A549 (cell line): ENCODE measurements around the gene MEMO1. TPM values are rescaled to one million over a fixed set of nuclear protein-coding genes. Genes with fewer than 3 reads are reported as not detected.

Source experiments
- ATAC-seq, 2 experiments: fragments of 200-7000 bp in 1 of 2; fragments of >200 bp in 1 of 2; cut with Nextera tagmentation in 1 of 2; cut with Tn5 transposase in 1 of 2; 3 replicates each; pipeline versions ENCODE4 v1.8.0 to v1.9.1; 2018 to 2020; ENCODE audit warnings: mild to moderate bottlenecking in 1 of 2, moderate library complexity in 1 of 2
- CTCF ChIA-PET: fragments of 300-600 bp; sonication (Branson Sonifier 250); formaldehyde crosslinking; extraction: SDS; loops from one replicate; lab custom pipeline; 2021; ENCODE audit warnings: antibody characterized with exemption, inconsistent platforms; lab: Yijun Ruan, JAX
- POLR2A ChIA-PET: fragments of 350-600 bp; formaldehyde crosslinking; extraction: SDS; loops from one replicate; lab custom pipeline; 2021; ENCODE audit warnings: antibody characterized with exemption, inconsistent platforms; lab: Yijun Ruan, JAX
- DNase-seq, 2 experiments: peaks; one replicate each; pipeline versions ENCODE4 v3.0.0 to v3.0.0-alpha.2; 2011 to 2016; ENCODE audit warnings: low read depth in 1 of 2, low spot score in 1 of 2
- FAIRE-seq: peaks from 2 replicates; lab custom pipeline; 2011; peaks lifted over from hg19 to GRCh38; lab: Jason Lieb, UNC
- H3K27ac ChIP-seq, 2 experiments: fragments of >200 bp; sonication (Bioruptor Twin); formaldehyde crosslinking; 3 replicates each; pipeline ENCODE4 v1.5.1; 2016 to 2017
- H3K4me1 ChIP-seq: fragments of >200 bp; sonication (Bioruptor Twin); formaldehyde crosslinking; 3 replicates; pipeline ENCODE4 v1.6.1; 2016
- H3K4me2 ChIP-seq: fragments of >200 bp; sonication (Bioruptor Twin); formaldehyde crosslinking; 3 replicates; pipeline ENCODE4 v1.6.1; 2016
- H3K4me3 ChIP-seq: fragments of >200 bp; sonication (Bioruptor Twin); formaldehyde crosslinking; 3 replicates; pipeline ENCODE4 v1.5.1; 2016
- H3K9me3 ChIP-seq: fragments of >200 bp; sonication (Bioruptor Twin); formaldehyde crosslinking; 3 replicates; pipeline ENCODE4 v1.6.1; 2016
- CBX2 ChIP-seq: fragments of 200-600 bp; sonication (generic); IDR thresholded peaks from 2 replicates; pipeline ENCODE4 v1.6.1; 2016; ENCODE audit warnings: low read depth, mild to moderate bottlenecking, borderline replicate concordance
- CEBPB ChIP-seq, 2 experiments: fragments of >200 bp in 1 of 2; sonication (Bioruptor Twin) in 1 of 2; formaldehyde crosslinking in 1 of 2; IDR thresholded peaks; 2 replicates each; pipeline ENCODE4 v1.6.1; 2012 to 2016
- E2F6 ChIP-seq: IDR thresholded peaks from 2 replicates; pipeline ENCODE4 v1.6.1; 2012; ENCODE audit warnings: low read depth, borderline replicate concordance
- EHF ChIP-seq: fragments of 250-450 bp; sonication (Bioruptor Pico); IDR thresholded peaks from 2 replicates; pipeline ENCODE4 v1.5.0; 2020; ENCODE audit warnings: mild to moderate bottlenecking
- EHMT2 ChIP-seq: fragments of 200-600 bp; sonication (generic); IDR thresholded peaks from 2 replicates; pipeline ENCODE4 v1.6.1; 2016; ENCODE audit warnings: antibody characterized with exemption, low read depth, mild to moderate bottlenecking, moderate library complexity
- ELK1 ChIP-seq: fragments of 150-350 bp; IDR thresholded peaks from 2 replicates; pipeline ENCODE4 v1.6.1; 2014; ENCODE audit warnings: low read depth, mild to moderate bottlenecking, low read length
- GATA3 ChIP-seq: IDR thresholded peaks from 2 replicates; pipeline ENCODE4 v1.6.1; 2012; ENCODE audit warnings: borderline replicate concordance
- HDAC2 ChIP-seq: fragments of 200-600 bp; sonication (generic); IDR thresholded peaks from 2 replicates; pipeline ENCODE4 v1.6.1; 2016
- HES2 ChIP-seq: fragments of >200 bp; sonication (Bioruptor Twin); formaldehyde crosslinking; IDR thresholded peaks from 2 replicates; pipeline ENCODE4 v1.6.1; 2016
- HMGXB4 ChIP-seq: fragments of 250-450 bp; sonication (Bioruptor Pico); IDR thresholded peaks from 2 replicates; pipeline ENCODE4 v1.5.0; 2021; ENCODE audit warnings: mild to moderate bottlenecking, moderate library complexity, borderline replicate concordance
- HOXB13 ChIP-seq: fragments of 250-450 bp; sonication (Bioruptor Pico); IDR thresholded peaks from 2 replicates; pipeline ENCODE4 v1.5.0; 2020; ENCODE audit warnings: low read depth, mild to moderate bottlenecking, moderate library complexity
- HOXB5 ChIP-seq: fragments of 250-450 bp; sonication (Bioruptor Pico); IDR thresholded peaks from 2 replicates; pipeline ENCODE4 v1.5.0; 2020; ENCODE audit warnings: mild to moderate bottlenecking, moderate library complexity
- KDM1A ChIP-seq: fragments of 200-600 bp; sonication (generic); IDR thresholded peaks from 2 replicates; pipeline ENCODE4 v1.6.1; 2016; ENCODE audit warnings: low read depth, mild to moderate bottlenecking
- MAFK ChIP-seq: fragments of 450-650 bp; IDR thresholded peaks from 2 replicates; pipeline ENCODE4 v1.6.1; 2014; ENCODE audit not compliant: partially characterized antibody
- MAX ChIP-seq: IDR thresholded peaks from 2 replicates; pipeline ENCODE4 v1.6.1; 2012
- NPAS2 ChIP-seq: fragments of 250-450 bp; sonication (Bioruptor Pico); IDR thresholded peaks from 2 replicates; pipeline ENCODE4 v1.8.0; 2022; ENCODE audit warnings: mild to moderate bottlenecking, moderate library complexity, borderline replicate concordance
- NR3C1 ChIP-seq: fragments of >200 bp; sonication (Bioruptor Twin); formaldehyde crosslinking; IDR thresholded peaks from 3 replicates; pipeline ENCODE4 v1.6.1; 2017
- RNF2 ChIP-seq: fragments of 200-600 bp; sonication (generic); IDR thresholded peaks from 2 replicates; pipeline ENCODE4 v1.6.1; 2016; ENCODE audit warnings: low read depth, mild to moderate bottlenecking, antibody characterized with exemption, moderate library complexity, borderline replicate concordance
- SMC3 ChIP-seq: fragments of >200 bp; sonication (Bioruptor Twin); formaldehyde crosslinking; IDR thresholded peaks from 3 replicates; pipeline ENCODE4 v1.6.1; 2018; ENCODE audit warnings: inconsistent platforms
- ZC3H11A ChIP-seq: fragments of 450-650 bp; IDR thresholded peaks from 2 replicates; pipeline ENCODE4 v1.6.1; 2014; ENCODE audit warnings: antibody characterized with exemption, mild to moderate bottlenecking
- ZFP36 ChIP-seq: fragments of 450-650 bp; IDR thresholded peaks from 2 replicates; pipeline ENCODE4 v1.6.1; 2014; ENCODE audit warnings: borderline replicate concordance; ENCODE audit not compliant: partially characterized antibody
- ZNF302 ChIP-seq: fragments of 250-450 bp; sonication (Bioruptor Pico); IDR thresholded peaks from 2 replicates; pipeline ENCODE4 v1.9.0; 2021; ENCODE audit warnings: inconsistent platforms, mild to moderate bottlenecking, moderate library complexity
- WGBS: methylation state at CpG from one replicate; pipeline ENCODE4 v1.1.6; 2017; ENCODE audit errors: missing lambda C conversion rate; 5-methylcytosine and 5-hydroxymethylcytosine counted together
- polyA plus RNA-seq, 4 experiments: library from polyadenylated mRNA; depleted of rRNA in 3 of 4; stranded (reverse); fragments of >200 nt; fragmentation: RNase III in 1 of 4; extraction: RNeasy Plus Mini Kit Qiagen cat#74134 plus additional on column Dnase treatment in 1 of 4; gene quantifications; 2 replicates in 3 of 4; 3 replicates in 1 of 4; pipeline ENCODE4 v1.2.3, GENCODE V29; 2011 to 2017

The MEMO1 gene
- polyA plus RNA-seq, 2 of the 4 experiments (the other 2 are of a cell fraction): 80.2 to 87.0 TPM

- no peak for FAIRE-seq
- ChIA-PET CTCF (no interaction called here), POLR2A (no interaction called here)
- Histone ChIP-seq H3K4me3 (no peak overlapping the region), H3K27ac (no peak overlapping the region), H3K4me2 (no peak overlapping the region), H3K9me3 (no peaks in the 10 kb centered on the region), H3K4me1 (no peaks in the 10 kb centered on the region; the same call in 2 of the 3 replicates)
- no peak for DNase-seq
- ATAC-seq: no peak
- WGBS: 94% methylated on average over 4 of the region's 4 CpGs
- TF ChIP-seq MAFK (peak; percentile 43), NR3C1 (no peak)
Observed at GRCh38 chr2:31950946-31951562, 59.8 kb downstream of the MEMO1 start.

- ATAC-seq: no peak
- FAIRE-seq: no peak
Observed at GRCh38 chr2:31947871-31948270, 62.9 kb downstream of the MEMO1 start.

GRCh38 chr2:31946838-31947237 is 64.0 kb downstream of the MEMO1 start:
- Histone ChIP-seq H3K4me1 (peaks cover 5% of the 10 kb centered on the region; the same call in 1 of the 3 replicates), H3K4me3 (no peak overlapping the region), H3K4me2 (no peak overlapping the region)
- ATAC-seq: no peak
- no peak for FAIRE-seq
- 88% methylated on average over 4 of the region's 4 CpGs for WGBS
- TF ChIP-seq HES2 (no peak), NPAS2 (CRISPR knock-in tag) (no peak), EHMT2 (no peak), CBX2 (no peak), E2F6 (no peak), RNF2 (no peak), SMC3 (no peak), HMGXB4 (CRISPR knock-in tag) (no peak), HOXB13 (CRISPR knock-in tag) (no peak), CEBPB (IDR thresholded peaks at IDR 0.05) (no peak), ZC3H11A (no peak), EHF (CRISPR knock-in tag) (no peak), MAX (no peak), ELK1 (no peak), GATA3 (no peak), ZFP36 (no peak), NR3C1 (no peak), HOXB5 (CRISPR knock-in tag) (no peak), HDAC2 (no peak), KDM1A (no peak)
- TF ChIP-seq, all 56 proteins: peak for 0
- Histone ChIP-seq H3K9me3 (no peaks in the 10 kb centered on the region), H3K27ac (no peak overlapping the region)
- ChIA-PET POLR2A (no interaction called here), CTCF (no interaction called here)
- no peak for DNase-seq

More at GRCh38 chr2:31947871-31948270, 62.9 kb downstream of the MEMO1 start:
- H3K9me3 ChIP-seq: no peaks in the 10 kb centered on the region
- no peak for TF ChIP-seq ZNF302 (CRISPR knock-in tag)
- TF ChIP-seq, all 56 proteins: peak for 0
- DNase-seq: no peak
- Histone ChIP-seq H3K4me3 (no peak overlapping the region), H3K27ac (no peak overlapping the region), H3K4me2 (no peak overlapping the region), H3K4me1 (peaks cover 5% of the 10 kb centered on the region; the same call in 1 of the 3 replicates)
- ChIA-PET POLR2A (no interaction called here), CTCF (interaction anchor here (1.1 kb wide), 1 partner anchor 12 kb away, joined by 3 read pairs; no protein-coding TSS in a partner anchor)
- 89% methylated on average over 2 of the region's 2 CpGs for WGBS
